GM18873 (cell line): ENCODE results near the gene PPIL1.

Experiments used
- ATAC-seq: cut with Tn5 transposase; IDR thresholded peaks from one replicate; pipeline ENCODE4 v1.9.1; 2021; ENCODE audit warnings: mild to moderate bottlenecking, moderate library complexity, moderate number of reproducible peaks; ENCODE audit not compliant: unreplicated experiment, low FRiP score

PPIL1 gene

GRCh38 chr6:36837686-36838085, 36.9 kb downstream of the PPIL1 start:
- ATAC-seq, result no peak

- no peak for ATAC-seq
These were observed 37.6 kb downstream of the PPIL1 start for GRCh38 chr6:36837022-36837339.

- no peak for ATAC-seq
These were observed 38.2 kb downstream of the PPIL1 start for GRCh38 chr6:36836111-36837021.

GRCh38 chr6:36834576-36835341, 39.8 kb downstream of the PPIL1 start:
- no peak for ATAC-seq

GRCh38 chr6:36833182-36833789, 41.3 kb downstream of the PPIL1 start:
- ATAC-seq, result no peak

GRCh38 chr6:36832313-36832712, 42.3 kb downstream of the PPIL1 start:
- ATAC-seq, result no peak

GRCh38 chr6:36830577-36830976, 44.0 kb downstream of the PPIL1 start:
- ATAC-seq, result no peak

GRCh38 chr6:36829919-36830544, 44.6 kb downstream of the PPIL1 start:
- ATAC-seq, result no peak

- no peak for ATAC-seq
These were observed 47.1 kb downstream of the PPIL1 start for GRCh38 chr6:36827261-36828079.

GRCh38 chr6:36826520-36827227, 47.9 kb downstream of the PPIL1 start:
- ATAC-seq, result no peak

- no peak for ATAC-seq
These were observed 48.6 kb downstream of the PPIL1 start for GRCh38 chr6:36825994-36826393.

- no peak for ATAC-seq
These were observed 49.2 kb downstream of the PPIL1 start for GRCh38 chr6:36825452-36825851.

- no peak for ATAC-seq
These were observed 50.4 kb downstream of the PPIL1 start for GRCh38 chr6:36824253-36824652.

GRCh38 chr6:36823421-36824096, 51.0 kb downstream of the PPIL1 start:
- no peak for ATAC-seq

- ATAC-seq, result no peak
These were observed 51.9 kb downstream of the PPIL1 start for GRCh38 chr6:36822506-36823269.

- no peak for ATAC-seq
These were observed 52.8 kb downstream of the PPIL1 start for GRCh38 chr6:36821581-36822335.
